ENCODE data around the gene MLKL.

- TF ChIP-seq CTCF (IDR thresholded peaks at IDR 0.05) (no peak), POLR2AphosphoS5 (IDR thresholded peaks at IDR 0.05) (no peak), POLR2A (IDR thresholded peaks at IDR 0.05) (no peak)
Observed at GRCh38 chr16:74654536-74655050, 46.1 kb downstream of the MLKL start.

Measured in breast epithelium (tissue), 3 donors.